ENCODE results near the gene PLD1.

The PLD1 gene

GRCh38 chr3:171703144-171703543 is 107.1 kb downstream of the PLD1 start:
- no peaks in the 10 kb centered on the region for H3K36me3 ChIP-seq (ENCODE audit: insufficient read depth, low read length)
- no peaks in the 10 kb centered on the region for H3K79me2 ChIP-seq (ENCODE audit: insufficient read depth, low read length)
- H3F3A ChIP-seq (ENCODE audit: low read depth), result no peaks in the 10 kb centered on the region
- no peaks in the 10 kb centered on the region for H3K9me2 ChIP-seq (replicated peaks; ENCODE audit: low read depth, low read length)
- no peaks in the 10 kb centered on the region for H3K4me1 ChIP-seq (ENCODE audit: insufficient read depth, low read length, poor library complexity, severe bottlenecking)
- H3K9me3 ChIP-seq (ENCODE audit: insufficient read depth, low read depth, low read length), result no peaks in the 10 kb centered on the region
- H3K9ac ChIP-seq (ENCODE audit: low read depth, low read length, poor library complexity, severe bottlenecking), result no peak overlapping the region
- H3K4me3 ChIP-seq (ENCODE audit: low read length, poor library complexity, severe bottlenecking), result no peak overlapping the region
- H3K27me3 ChIP-seq (ENCODE audit: insufficient read depth, low read length, poor library complexity, severe bottlenecking), result no peaks in the 10 kb centered on the region
- H3K4me2 ChIP-seq (ENCODE audit: low read depth, low read length, poor library complexity, severe bottlenecking), result no peak overlapping the region
- no peak overlapping the region for H2AFZ ChIP-seq (ENCODE audit: low read length)
- TF ChIP-seq CTCF (conservative IDR thresholded peaks at IDR 0.05; ENCODE audit: low read length), result no peak
- TF ChIP-seq EZH2phosphoT487 (IDR thresholded peaks at IDR 0.05; ENCODE audit: borderline replicate concordance), result no peak
- H4K20me1 ChIP-seq (ENCODE audit: insufficient read depth, low read length, poor library complexity, severe bottlenecking), result no peaks in the 10 kb centered on the region

GRCh38 chr3:171700653-171701052 is 109.6 kb downstream of the PLD1 start:
- Histone ChIP-seq H3K9me3 (ENCODE audit: insufficient read depth, low read depth, low read length) (no peaks in the 10 kb centered on the region), H3K79me2 (ENCODE audit: insufficient read depth, low read length) (no peaks in the 10 kb centered on the region), H3K4me3 (ENCODE audit: low read length, poor library complexity, severe bottlenecking) (no peak overlapping the region), H3K4me2 (ENCODE audit: low read depth, low read length, poor library complexity, severe bottlenecking) (no peak overlapping the region), H3K36me3 (ENCODE audit: insufficient read depth, low read length) (no peaks in the 10 kb centered on the region), H3F3A (ENCODE audit: low read depth) (no peaks in the 10 kb centered on the region), H3K4me1 (ENCODE audit: insufficient read depth, low read length, poor library complexity, severe bottlenecking) (no peaks in the 10 kb centered on the region), H3K9ac (ENCODE audit: low read depth, low read length, poor library complexity, severe bottlenecking) (no peak overlapping the region), H3K9me2 (replicated peaks; ENCODE audit: low read depth, low read length) (no peaks in the 10 kb centered on the region), H4K20me1 (ENCODE audit: insufficient read depth, low read length, poor library complexity, severe bottlenecking) (no peaks in the 10 kb centered on the region), H2AFZ (ENCODE audit: low read length) (peak overlapping the region; percentile 47; the same call in 1 of the 2 replicates), H3K27me3 (ENCODE audit: insufficient read depth, low read length, poor library complexity, severe bottlenecking) (no peaks in the 10 kb centered on the region)
- no peak for TF ChIP-seq EZH2phosphoT487 (IDR thresholded peaks at IDR 0.05; ENCODE audit: borderline replicate concordance)

GRCh38 chr3:171700157-171700556 is 110.1 kb downstream of the PLD1 start:
- Histone ChIP-seq H3K4me3 (ENCODE audit: low read length, poor library complexity, severe bottlenecking) (no peak overlapping the region), H3K9me2 (replicated peaks; ENCODE audit: low read depth, low read length) (no peaks in the 10 kb centered on the region), H3K9ac (ENCODE audit: low read depth, low read length, poor library complexity, severe bottlenecking) (no peak overlapping the region), H3K4me2 (ENCODE audit: low read depth, low read length, poor library complexity, severe bottlenecking) (no peak overlapping the region), H3K4me1 (ENCODE audit: insufficient read depth, low read length, poor library complexity, severe bottlenecking) (no peaks in the 10 kb centered on the region), H2AFZ (ENCODE audit: low read length) (no peak overlapping the region), H3K27me3 (ENCODE audit: insufficient read depth, low read length, poor library complexity, severe bottlenecking) (no peaks in the 10 kb centered on the region), H3K9me3 (ENCODE audit: insufficient read depth, low read depth, low read length) (no peaks in the 10 kb centered on the region), H3F3A (ENCODE audit: low read depth) (no peaks in the 10 kb centered on the region), H3K79me2 (ENCODE audit: insufficient read depth, low read length) (no peaks in the 10 kb centered on the region), H4K20me1 (ENCODE audit: insufficient read depth, low read length, poor library complexity, severe bottlenecking) (no peaks in the 10 kb centered on the region), H3K36me3 (ENCODE audit: insufficient read depth, low read length) (no peaks in the 10 kb centered on the region)
- TF ChIP-seq CTCF (conservative IDR thresholded peaks at IDR 0.05; ENCODE audit: low read length) (no peak), EZH2phosphoT487 (IDR thresholded peaks at IDR 0.05; ENCODE audit: borderline replicate concordance) (no peak)

GRCh38 chr3:171699601-171700000 is 110.7 kb downstream of the PLD1 start:
- no peak overlapping the region for H3K9ac ChIP-seq (ENCODE audit: low read depth, low read length, poor library complexity, severe bottlenecking)
- H3K27me3 ChIP-seq (ENCODE audit: insufficient read depth, low read length, poor library complexity, severe bottlenecking), result no peaks in the 10 kb centered on the region
- no peaks in the 10 kb centered on the region for H4K20me1 ChIP-seq (ENCODE audit: insufficient read depth, low read length, poor library complexity, severe bottlenecking)
- H3K4me3 ChIP-seq (ENCODE audit: low read length, poor library complexity, severe bottlenecking), result no peak overlapping the region
- no peaks in the 10 kb centered on the region for H3K9me3 ChIP-seq (ENCODE audit: insufficient read depth, low read depth, low read length)
- H3K4me1 ChIP-seq (ENCODE audit: insufficient read depth, low read length, poor library complexity, severe bottlenecking), result no peaks in the 10 kb centered on the region
- no peaks in the 10 kb centered on the region for H3K9me2 ChIP-seq (replicated peaks; ENCODE audit: low read depth, low read length)
- TF ChIP-seq EZH2phosphoT487 (IDR thresholded peaks at IDR 0.05; ENCODE audit: borderline replicate concordance) (no peak), CTCF (conservative IDR thresholded peaks at IDR 0.05; ENCODE audit: low read length) (no peak)
- no peaks in the 10 kb centered on the region for H3K36me3 ChIP-seq (ENCODE audit: insufficient read depth, low read length)
- H3K4me2 ChIP-seq (ENCODE audit: low read depth, low read length, poor library complexity, severe bottlenecking), result no peak overlapping the region
- no peaks in the 10 kb centered on the region for H3F3A ChIP-seq (ENCODE audit: low read depth)
- H3K79me2 ChIP-seq (ENCODE audit: insufficient read depth, low read length), result no peaks in the 10 kb centered on the region
- H2AFZ ChIP-seq (ENCODE audit: low read length), result no peak overlapping the region
